Kidney epithelial cell (primary cell): ENCODE data around the gene TOR1A. TPM values are rescaled to one million over a fixed set of nuclear protein-coding genes. Genes with fewer than 3 reads are reported as not detected.

Experiments used
- DNase-seq: peaks from one replicate; pipeline ENCODE4 v3.0.0-alpha.2; 2010; ENCODE audit warnings: low read depth
- H3K27me3 ChIP-seq: 2 replicates; pipeline ENCODE4 v1.6.0; 2011; ENCODE audit warnings: low read length; ENCODE audit not compliant: control insufficient read depth, insufficient read depth
- H3K36me3 ChIP-seq: 2 replicates; pipeline ENCODE4 v1.5.1; 2011; ENCODE audit warnings: low read length; ENCODE audit not compliant: control insufficient read depth, insufficient read depth
- H3K4me3 ChIP-seq: 2 replicates; pipeline ENCODE4 v1.5.1; 2011; ENCODE audit warnings: low read depth, mild to moderate bottlenecking, control low read depth, low read length
- total RNA-seq: library from RNA; depleted of rRNA; stranded (reverse); fragments of >200 nt; gene quantifications from 2 replicates; pipeline ENCODE4 v1.2.3, GENCODE V29; 2015
- TF ChIP-seq, protein P1 (sequence below): IDR thresholded peaks from 2 replicates; pipeline ENCODE4 v1.5.1; 2011; ENCODE audit warnings: mild to moderate bottlenecking, moderate library complexity, low read length, control low read depth, inconsistent platforms; ENCODE audit not compliant: insufficient read depth, poor library complexity, severe bottlenecking

Gene TOR1A
- total RNA-seq, 1 donor from 2014 or later: 52.4 TPM

DNA sequence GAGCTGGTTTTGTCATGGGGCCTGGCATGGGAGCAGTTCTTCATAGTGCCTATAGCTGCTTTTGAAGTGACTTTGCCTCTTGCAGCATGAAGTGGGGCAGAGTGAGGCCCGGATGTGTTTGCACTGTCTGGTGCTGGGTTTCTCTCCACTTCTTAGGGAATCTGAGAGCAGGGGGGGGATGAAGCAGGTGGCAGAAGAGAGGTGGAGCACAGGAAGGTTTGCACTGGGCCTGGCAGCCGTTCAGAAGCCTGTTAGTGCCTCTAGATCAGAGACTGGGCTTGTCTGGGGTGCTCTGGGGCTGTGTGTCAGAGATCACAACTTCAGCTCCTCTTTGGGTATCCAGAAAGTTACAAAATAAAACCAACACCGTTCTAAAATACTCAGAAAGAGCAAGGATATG is 29.7 kb upstream of the TOR1A start:
- Histone ChIP-seq H3K27me3 (no peaks in the 10 kb centered on the region), H3K4me3 (no peak overlapping the region), H3K36me3 (peaks cover 4% of the 10 kb centered on the region)
- TF ChIP-seq, protein P1, sequence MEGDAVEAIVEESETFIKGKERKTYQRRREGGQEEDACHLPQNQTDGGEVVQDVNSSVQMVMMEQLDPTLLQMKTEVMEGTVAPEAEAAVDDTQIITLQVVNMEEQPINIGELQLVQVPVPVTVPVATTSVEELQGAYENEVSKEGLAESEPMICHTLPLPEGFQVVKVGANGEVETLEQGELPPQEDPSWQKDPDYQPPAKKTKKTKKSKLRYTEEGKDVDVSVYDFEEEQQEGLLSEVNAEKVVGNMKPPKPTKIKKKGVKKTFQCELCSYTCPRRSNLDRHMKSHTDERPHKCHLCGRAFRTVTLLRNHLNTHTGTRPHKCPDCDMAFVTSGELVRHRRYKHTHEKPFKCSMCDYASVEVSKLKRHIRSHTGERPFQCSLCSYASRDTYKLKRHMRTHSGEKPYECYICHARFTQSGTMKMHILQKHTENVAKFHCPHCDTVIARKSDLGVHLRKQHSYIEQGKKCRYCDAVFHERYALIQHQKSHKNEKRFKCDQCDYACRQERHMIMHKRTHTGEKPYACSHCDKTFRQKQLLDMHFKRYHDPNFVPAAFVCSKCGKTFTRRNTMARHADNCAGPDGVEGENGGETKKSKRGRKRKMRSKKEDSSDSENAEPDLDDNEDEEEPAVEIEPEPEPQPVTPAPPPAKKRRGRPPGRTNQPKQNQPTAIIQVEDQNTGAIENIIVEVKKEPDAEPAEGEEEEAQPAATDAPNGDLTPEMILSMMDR: no peak
- DNase-seq: no peak

DNA sequence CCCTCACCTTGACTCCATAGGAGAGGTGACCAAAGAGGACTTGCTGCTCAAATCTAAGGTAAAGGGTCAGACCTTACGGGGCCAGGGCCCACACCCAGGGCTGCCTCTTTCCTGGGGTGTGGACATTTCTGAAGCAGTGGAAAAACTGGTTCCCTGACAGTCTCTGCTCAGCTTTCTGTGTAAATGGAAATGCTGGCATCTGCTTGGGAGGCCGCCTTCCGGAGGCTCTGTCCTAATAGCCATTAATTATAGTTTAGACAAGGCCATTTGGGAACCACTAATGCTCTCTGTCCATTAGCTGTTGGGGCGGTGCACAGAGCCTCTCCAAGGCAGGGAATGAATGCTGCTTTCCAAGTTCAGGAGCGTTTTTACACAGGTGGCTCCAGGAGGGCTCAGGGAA is 28.6 kb upstream of the TOR1A start:
- no peak overlapping the region for H3K4me3 ChIP-seq
- TF ChIP-seq, protein P1: no peak
- no peak for DNase-seq

DNA sequence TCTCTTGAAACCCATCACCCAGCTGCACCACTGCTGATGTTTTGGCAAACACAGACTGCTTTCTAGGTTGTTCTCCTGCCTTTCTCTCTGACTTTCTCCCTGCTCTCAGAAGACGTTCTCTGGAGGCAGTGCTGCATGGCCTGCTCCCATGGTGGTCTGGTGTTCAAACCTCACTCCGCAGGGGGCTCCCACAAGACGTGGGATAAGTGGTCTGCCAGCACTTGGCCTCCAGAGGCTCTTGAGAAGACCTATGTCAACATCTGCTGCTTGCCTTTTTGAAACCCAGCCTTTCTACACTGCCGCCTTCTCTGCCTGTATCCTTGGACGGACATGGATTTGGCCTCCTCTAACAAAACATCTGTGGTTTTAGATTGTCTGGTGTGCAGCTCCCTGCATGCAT is 27.9 kb upstream of the TOR1A start:
- Histone ChIP-seq H3K36me3 (peaks cover 3% of the 10 kb centered on the region), H3K4me3 (no peak overlapping the region), H3K27me3 (no peaks in the 10 kb centered on the region)
- DNase-seq: no peak
- TF ChIP-seq, protein P1: no peak

More for the DNA sequence above, 28.6 kb upstream of the TOR1A start:
- Histone ChIP-seq H3K27me3 (no peaks in the 10 kb centered on the region), H3K36me3 (peaks cover 4% of the 10 kb centered on the region)

DNA sequence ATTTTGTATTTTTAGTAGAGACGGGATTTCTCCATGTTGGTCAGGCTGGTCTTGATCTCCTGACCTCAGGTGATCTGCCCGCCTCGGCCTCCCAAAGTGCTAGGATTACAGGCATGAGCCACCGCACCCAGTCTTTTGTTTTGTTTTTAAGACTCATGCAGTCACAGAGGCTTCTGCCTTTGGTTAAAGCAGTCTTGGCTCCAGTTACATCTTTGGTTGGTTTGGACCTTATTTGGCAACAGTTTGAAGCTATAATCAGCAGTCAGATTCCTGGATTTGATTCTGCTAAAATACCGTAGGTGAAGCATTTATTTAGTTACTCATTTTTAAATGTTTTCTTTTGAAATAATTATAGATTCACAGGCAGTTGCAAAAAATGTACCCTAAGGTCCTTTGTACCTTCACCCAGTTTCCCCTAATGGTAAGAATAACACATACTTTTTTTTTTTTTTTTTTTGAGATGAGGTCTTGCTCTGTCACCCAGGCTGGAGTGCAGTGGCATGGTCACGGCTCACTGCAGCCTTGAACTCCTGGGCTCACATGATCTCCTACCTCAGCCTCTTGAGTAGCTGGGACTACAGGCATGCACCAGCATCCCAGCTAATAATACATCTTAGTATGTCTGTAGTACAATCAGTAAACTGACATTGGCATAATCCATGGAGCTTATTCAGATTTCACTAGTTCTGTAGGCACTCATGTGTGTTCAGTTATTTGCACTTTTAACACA is 27.1 kb upstream of the TOR1A start:
- H3K4me3 ChIP-seq: no peak overlapping the region
- no peak for DNase-seq
- no peaks in the 10 kb centered on the region for H3K27me3 ChIP-seq
- TF ChIP-seq, protein P1: no peak
- H3K36me3 ChIP-seq: peaks cover 3% of the 10 kb centered on the region

DNA sequence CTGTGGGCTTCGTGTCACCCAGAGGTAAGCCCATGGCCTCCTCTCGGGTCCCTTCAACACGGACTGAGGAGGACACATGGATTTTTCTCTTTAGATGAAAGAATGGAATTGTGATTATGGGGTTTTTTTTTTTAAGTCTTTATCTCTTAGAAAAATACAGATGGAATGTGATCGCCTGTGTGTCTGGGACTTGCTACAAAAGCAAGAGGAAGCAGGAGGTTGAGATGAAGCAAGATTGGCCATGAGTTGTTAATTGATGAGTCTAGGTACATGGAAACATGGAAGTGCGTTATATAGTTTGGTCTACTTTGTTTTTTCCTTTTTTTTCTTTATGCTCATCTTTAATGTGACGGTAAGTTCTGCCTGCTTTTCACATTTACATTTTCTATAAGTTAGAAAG is 26.0 kb upstream of the TOR1A start:
- DNase-seq: no peak
- H3K27me3 ChIP-seq: no peaks in the 10 kb centered on the region
- H3K4me3 ChIP-seq: no peak overlapping the region
- H3K36me3 ChIP-seq: peaks cover 3% of the 10 kb centered on the region
- TF ChIP-seq, protein P1: no peak
